HepG2 (cell line): ENCODE data around the gene MADD. TPM values are rescaled to one million over a fixed set of nuclear protein-coding genes. Genes with fewer than 3 reads are reported as not detected.

Source experiments
- ATAC-seq: fragments of 200-7000 bp; cut with Tn5 transposase; 3 replicates; pipeline ENCODE4 v1.9.1; 2020; ENCODE audit warnings: mild to moderate bottlenecking, moderate library complexity
- BruUV-seq: library from RNA; stranded (reverse); fragments of 400-500 nt; replicated peaks from 2 replicates; lab custom pipeline; 2021; lab: Mats Ljungman, UMichigan
- CTCF ChIA-PET: fragments of 300-600 bp; formaldehyde crosslinking; extraction: SDS; loops from one replicate; lab custom pipeline; 2021; ENCODE audit warnings: low total read pairs, inconsistent platforms, low intra/inter-chr PET ratio; lab: Yijun Ruan, JAX
- POLR2A ChIA-PET: fragments of 350-600 bp; sonication (Branson Sonifier 250); formaldehyde crosslinking; loops from one replicate; lab custom pipeline; 2020; ENCODE audit warnings: antibody characterized with exemption, inconsistent platforms; lab: Yijun Ruan, JAX
- DNase-seq: peaks from one replicate; pipeline ENCODE4 v3.0.0-alpha.2; 2015; ENCODE audit warnings: low spot score
- FAIRE-seq: peaks from 3 replicates; lab custom pipeline; 2011; peaks lifted over from hg19 to GRCh38; lab: Jason Lieb, UNC
- H2AFZ ChIP-seq: one replicate; pipeline ENCODE4 v1.6.1; 2011; ENCODE audit warnings: low read length, inconsistent platforms
- H3K27ac ChIP-seq: fragments of 300-600 bp; 3 replicates; pipeline ENCODE4 v1.8.0; 2011; ENCODE audit warnings: mixed run types, mild to moderate bottlenecking, mixed read lengths, low read length, inconsistent platforms; ENCODE audit not compliant: insufficient read depth; ENCODE audit errors: extremely low read length
- H3K27me3 ChIP-seq, 2 experiments: fragments of 200-600 bp in 1 of 2; 2 replicates in 1 of 2; 3 replicates in 1 of 2; pipeline versions ENCODE4 v1.6.0 to v1.8.0; 2011; ENCODE audit warnings: low read length in 2 of 2, mild to moderate bottlenecking in 2 of 2, moderate library complexity in 2 of 2, inconsistent platforms in 1 of 2; ENCODE audit not compliant: insufficient read depth in 2 of 2, control insufficient read depth in 1 of 2
- H3K36me3 ChIP-seq, 2 experiments: fragments of 200-600 bp in 1 of 2; replicated peaks in 1 of 2; 2 replicates in 1 of 2; 3 replicates in 1 of 2; pipeline versions ENCODE4 v1.5.1 to v1.8.0; 2011; ENCODE audit warnings: low read length in 2 of 2, inconsistent platforms in 1 of 2; ENCODE audit not compliant: insufficient read depth in 2 of 2, control insufficient read depth in 1 of 2
- H3K4me1 ChIP-seq: 2 replicates; pipeline ENCODE4 v1.5.1; 2012; ENCODE audit warnings: low read length, inconsistent platforms; ENCODE audit not compliant: insufficient read depth
- H3K4me2 ChIP-seq: 2 replicates; pipeline ENCODE4 v1.6.0; 2011; ENCODE audit warnings: low read depth, low read length, inconsistent platforms
- H3K4me3 ChIP-seq, 3 experiments: fragments of 200-600 bp in 1 of 3; sonication (generic), shearing (Covaris generic) in 1 of 3; replicated peaks in 1 of 3; 2 replicates each; pipeline ENCODE4 v1.5.1; 2011 to 2016; ENCODE audit warnings: low read length in 3 of 3, inconsistent platforms in 2 of 3, low read depth in 2 of 3, mild to moderate bottlenecking in 2 of 3, control low read depth in 1 of 3, mixed read lengths in 1 of 3; ENCODE audit not compliant: insufficient read depth in 1 of 3
- H3K79me2 ChIP-seq: one replicate; pipeline ENCODE4 v1.6.1; 2011; ENCODE audit warnings: low read length, inconsistent platforms; ENCODE audit not compliant: insufficient read depth
- H3K9ac ChIP-seq: 2 replicates; pipeline ENCODE4 v1.6.0; 2011; ENCODE audit warnings: mild to moderate bottlenecking, low read depth, low read length, inconsistent platforms; ENCODE audit not compliant: insufficient read depth
- H3K9me3 ChIP-seq: 2 replicates; pipeline ENCODE4 v1.5.1; 2012; ENCODE audit warnings: mild to moderate bottlenecking, low read length
- H4K20me1 ChIP-seq: 2 replicates; pipeline ENCODE4 v1.6.0; 2011; ENCODE audit warnings: inconsistent platforms, mild to moderate bottlenecking, low read length, moderate library complexity; ENCODE audit not compliant: insufficient read depth
- FUBP1 ChIP-seq: sonication (generic); formaldehyde crosslinking; IDR thresholded peaks from 2 replicates; pipeline ENCODE4 v1.5.1; 2020; ENCODE audit warnings: missing genetic modification reagents, mild to moderate bottlenecking, borderline replicate concordance
- RBFOX2 ChIP-seq: fragments of 200-400 bp; formaldehyde crosslinking; IDR thresholded peaks from 2 replicates; pipeline ENCODE4 v1.6.1; 2017; ENCODE audit warnings: low read depth, mild to moderate bottlenecking, low read length
- TCF7L2 ChIP-seq: IDR thresholded peaks from 2 replicates; pipeline ENCODE4 v1.6.1; 2011; ENCODE audit warnings: mild to moderate bottlenecking, low read depth, low read length, moderate library complexity
- WGBS: methylation state at CpG from one replicate; pipeline ENCODE4 v1.1.6; 2017; ENCODE audit warnings: low lambda C conversion rate; 5-methylcytosine and 5-hydroxymethylcytosine counted together
- in situ Hi-C: cut with HindIII; loops from 2 replicates; pipeline ENCODE4 v1.10.0; 2017; ENCODE audit warnings: low pct_unique_long_range_greater_than_20kb; ENCODE audit not compliant: extremely low pct_ligation_motif_present
- intact Hi-C: fragments of 100-400 bp; cut with micrococcal nuclease; formaldehyde crosslinking; loops from one replicate; pipeline ENCODE4 v1.10.0; 2022; ENCODE audit not compliant: unreplicated experiment
- polyA plus RNA-seq, 8 experiments: library from polyadenylated mRNA; depleted of rRNA in 3 of 8; stranded (reverse) in 7 of 8; unstranded in 1 of 8; fragments of >200 nt; fragmentation: Illumina TruSeq in 4 of 8; extraction: Trizol in 4 of 8; gene quantifications; 2 replicates each; pipeline versions ENCODE4 v1.2.1 to v1.2.3, GENCODE V29; 2011 to 2016; ENCODE audit warnings: low read depth in 4 of 8, missing spikeins in 1 of 8, mixed read lengths in 1 of 8; ENCODE audit not compliant: insufficient read depth in 1 of 8
- total RNA-seq, 5 experiments: library from RNA; depleted of rRNA; stranded (reverse); fragments of >200 nt; fragmentation: Illumina TruSeq; extraction: Trizol; gene quantifications; 2 replicates each; pipeline ENCODE4 v1.2.3, GENCODE V29; 2016; ENCODE audit warnings: low read depth in 1 of 5

The MADD gene
- total and polyA plus RNA-seq, 2 of the 13 experiments (the other 11 are each of a cell fraction or from before 2014, with no cell fraction given) = 18.0 to 29.2 TPM

GRCh38 chr11:47222696-47223095 is 47.2 kb upstream of the MADD start:
- Histone ChIP-seq H3K79me2 (peaks cover 20% of the 10 kb centered on the region), H3K4me3 (no peak overlapping the region)

GRCh38 chr11:47225552-47226400 is 44.2 kb upstream of the MADD start:
- WGBS = 98% methylated on average over 7 of the region's 7 CpGs
- intact Hi-C loops = no loop called here
- Histone ChIP-seq H4K20me1 (no peaks in the 10 kb centered on the region), H3K4me3 (no peak overlapping the region), H3K4me1 (no peaks in the 10 kb centered on the region), H3K79me2 (peaks cover 2% of the 10 kb centered on the region), H2AFZ (no peak overlapping the region), H3K27me3 (no peaks in the 10 kb centered on the region), H3K4me2 (no peak overlapping the region), H3K36me3 (peaks cover 3 to 31% of the 10 kb centered on the region in 2 experiments)
- FAIRE-seq (no peak), DNase-seq (no peak)
- POLR2A ChIA-PET = no interaction called here
- CTCF ChIA-PET = no interaction called here
- TF ChIP-seq TCF7L2 (no peak), RBFOX2 (0 out of 2 replicates have a peak, but pooled peaks have one; percentile 28)
- TF ChIP-seq, all 625 proteins: peak for 1
- H3K9ac ChIP-seq = no peak overlapping the region
- BruUV-seq = no TSS peak
- no peaks in the 10 kb centered on the region for H3K9me3 ChIP-seq
- no peak for ATAC-seq
- in situ Hi-C loops = no loop called here
- no peak overlapping the region for H3K27ac ChIP-seq

More at GRCh38 chr11:47222696-47223095, 47.2 kb upstream of the MADD start:
- intact Hi-C loops (no loop called here), in situ Hi-C loops (no loop called here)
- DNase-seq (no peak), ATAC-seq (no peak), FAIRE-seq (no peak)
- H2AFZ ChIP-seq = no peak overlapping the region
- BruUV-seq = no TSS peak
- H3K27ac ChIP-seq = no peak overlapping the region
- 100% methylated on average over 2 of the region's 2 CpGs for WGBS
- peaks cover 13% of the 10 kb centered on the region for H4K20me1 ChIP-seq
- ChIA-PET CTCF (no interaction called here), POLR2A (no interaction called here)
- H3K9ac ChIP-seq = no peak overlapping the region
- H3K36me3 ChIP-seq = peaks cover 5 to 27% of the 10 kb centered on the region in 2 experiments
- no peak for TF ChIP-seq FUBP1 (CRISPR knock-in tag)
- peaks cover 30% of the 10 kb centered on the region for H3K4me1 ChIP-seq
- H3K9me3 ChIP-seq = no peaks in the 10 kb centered on the region
- no peaks in the 10 kb centered on the region for H3K27me3 ChIP-seq
- no peak overlapping the region for H3K4me2 ChIP-seq
